Measurements from ENCODE around the gene KRT16. TPM values are rescaled to one million over a fixed set of nuclear protein-coding genes. Genes with fewer than 3 reads are reported as not detected.

KRT16 gene
- total and polyA plus RNA-seq, 2 donors (not counting 1 experiment from before 2014, with no cell fraction given), result not detected

DNA sequence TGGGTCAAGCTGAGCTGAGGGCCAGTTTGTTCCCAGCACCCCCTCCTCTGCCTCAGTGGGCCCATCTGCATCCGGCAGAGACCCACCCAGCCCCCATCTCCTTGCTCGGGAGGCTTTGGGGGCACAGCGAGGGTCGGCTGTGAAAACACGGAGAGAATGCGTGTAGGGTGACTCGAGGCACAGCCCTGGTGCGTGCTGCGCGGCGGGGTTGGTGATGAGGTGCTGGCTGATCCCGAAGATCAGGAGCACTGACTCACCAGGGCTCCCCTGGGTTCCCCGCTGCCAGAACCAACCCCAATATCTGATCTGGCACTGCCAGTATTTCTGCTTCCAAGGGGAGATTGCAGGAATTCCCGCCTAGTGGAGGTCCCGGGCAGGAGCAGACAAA, 19.3 kb upstream of the KRT16 start:
- no peak for DNase-seq
- Histone ChIP-seq H3K27ac (ENCODE audit: low read length in 2 of 2) (no peak overlapping the region), H3K4me2 (replicated peaks; ENCODE audit: low read depth, low read length, poor library complexity, severe bottlenecking) (no peak overlapping the region), H3K4me3 (ENCODE audit: control extremely low read depth in 1 of 5, extremely low read depth in 1 of 5, insufficient read depth in 1 of 5, low read depth in 2 of 5, low read length in 4 of 5) (no peak overlapping the region), H3K27me3 (replicated peaks in 1 of 4; ENCODE audit: control extremely low read depth in 1 of 4, control insufficient read depth in 3 of 4, insufficient read depth in 4 of 4, low read length in 3 of 4) (peaks cover 0 to 2% (median 0%) of the 10 kb centered on the region in 4 experiments), H3K9ac (ENCODE audit: low read length) (no peak overlapping the region), H3K79me2 (ENCODE audit: control insufficient read depth, insufficient read depth, low read length) (no peaks in the 10 kb centered on the region), H3K9me3 (ENCODE audit: control extremely low read depth in 1 of 3, control insufficient read depth in 2 of 3, insufficient read depth in 1 of 3, low read length in 2 of 3) (no peaks in the 10 kb centered on the region), H2AFZ (ENCODE audit: insufficient read depth, low read depth, low read length, poor library complexity, severe bottlenecking) (no peak overlapping the region), H4K20me1 (ENCODE audit: control insufficient read depth, insufficient read depth, low read length, poor library complexity, severe bottlenecking) (no peaks in the 10 kb centered on the region), H3K36me3 (replicated peaks in 1 of 2; ENCODE audit: control extremely low read depth in 1 of 2, control insufficient read depth in 1 of 2, extremely low read depth in 1 of 2, insufficient read depth in 2 of 2, low read length in 1 of 2) (no peaks in the 10 kb centered on the region), H3K4me1 (ENCODE audit: control insufficient read depth in 2 of 2, insufficient read depth in 2 of 2, low read length in 2 of 2) (no peaks in the 10 kb centered on the region)
- Mint-ChIP-seq H3K27me3 (peaks cover 9% of the 10 kb centered on the region), H3K4me3 (no peak overlapping the region), H3K4me1 (no peaks in the 10 kb centered on the region), H3K9me3 (ENCODE audit: insufficient read depth) (no peaks in the 10 kb centered on the region), H3K27ac (no peak overlapping the region)
- ChIA-PET CTCF (no interaction called here), POLR2A (no interaction called here)
- TF ChIP-seq CTCF (IDR thresholded peaks at IDR 0.05) (no peak), EZH2 (IDR thresholded peaks at IDR 0.05; ENCODE audit: borderline replicate concordance, insufficient read depth, low read depth, low read length, poor library complexity, severe bottlenecking) (no peak)
- WGBS (ENCODE audit: insufficient coverage), result 97% methylated on average over 15 of the region's 15 CpGs
- ATAC-seq (ENCODE audit: low read depth), result no peak
- intact Hi-C loops (cut with micrococcal nuclease), result no loop called here

GRCh38 chr17:41631025-41631897, 18.7 kb upstream of the KRT16 start:
- Histone ChIP-seq H3K9me3 (ENCODE audit: control extremely low read depth in 1 of 3, control insufficient read depth in 2 of 3, insufficient read depth in 1 of 3, low read length in 2 of 3) (no peaks in the 10 kb centered on the region), H3K4me3 (ENCODE audit: control extremely low read depth in 1 of 5, extremely low read depth in 1 of 5, insufficient read depth in 1 of 5, low read depth in 2 of 5, low read length in 4 of 5) (no peak overlapping the region), H3K4me1 (ENCODE audit: control insufficient read depth in 2 of 2, insufficient read depth in 2 of 2, low read length in 2 of 2) (no peaks in the 10 kb centered on the region), H2AFZ (ENCODE audit: insufficient read depth, low read depth, low read length, poor library complexity, severe bottlenecking) (no peak overlapping the region), H3K27me3 (replicated peaks in 1 of 4; ENCODE audit: control extremely low read depth in 1 of 4, control insufficient read depth in 3 of 4, insufficient read depth in 4 of 4, low read length in 3 of 4) (no peaks in the 10 kb centered on the region), H3K27ac (ENCODE audit: low read length in 2 of 2) (no peak overlapping the region), H4K20me1 (ENCODE audit: control insufficient read depth, insufficient read depth, low read length, poor library complexity, severe bottlenecking) (no peaks in the 10 kb centered on the region), H3K9ac (ENCODE audit: low read length) (no peak overlapping the region), H3K79me2 (ENCODE audit: control insufficient read depth, insufficient read depth, low read length) (no peaks in the 10 kb centered on the region), H3K36me3 (replicated peaks in 1 of 2; ENCODE audit: control extremely low read depth in 1 of 2, control insufficient read depth in 1 of 2, extremely low read depth in 1 of 2, insufficient read depth in 2 of 2, low read length in 1 of 2) (no peaks in the 10 kb centered on the region), H3K4me2 (replicated peaks; ENCODE audit: low read depth, low read length, poor library complexity, severe bottlenecking) (no peak overlapping the region)
- no peak for TF ChIP-seq EZH2 (IDR thresholded peaks at IDR 0.05; ENCODE audit: borderline replicate concordance, insufficient read depth, low read depth, low read length, poor library complexity, severe bottlenecking)
- no peak for TF ChIP-seq CTCF (IDR thresholded peaks at IDR 0.05)
- 74% methylated on average over 5 of the region's 8 CpGs for WGBS (ENCODE audit: insufficient coverage)
- DNase-seq, result no peak
- POLR2A ChIA-PET, result no interaction called here
- Mint-ChIP-seq H3K27me3 (peaks cover 11% of the 10 kb centered on the region), H3K4me3 (no peak overlapping the region), H3K27ac (no peak overlapping the region), H3K9me3 (ENCODE audit: insufficient read depth) (no peaks in the 10 kb centered on the region), H3K4me1 (no peaks in the 10 kb centered on the region)
- no peak for ATAC-seq (ENCODE audit: low read depth)
- CTCF ChIA-PET, result no interaction called here
- intact Hi-C loops (cut with micrococcal nuclease), result no loop called here

Data from B cell (primary cell).